ENCODE results near the gene COL6A3.

Gene COL6A3

GRCh38 chr2:237336131-237336530, 77.8 kb downstream of the COL6A3 start:
- DNase-seq (ENCODE audit: low read depth in 1 of 2, low spot score in 1 of 2) = no peak

GRCh38 chr2:237333748-237334147, 80.2 kb downstream of the COL6A3 start:
- DNase-seq (ENCODE audit: low read depth in 1 of 2, low spot score in 1 of 2) = no peak
- TF ChIP-seq JUND (IDR thresholded peaks at IDR 0.05; ENCODE audit: low read depth) = no peak
- in situ Hi-C loops (cut with HindIII; ENCODE audit: low pct_unique_long_range_greater_than_20kb, low sequenced_read_pairs) = no loop called here

More at GRCh38 chr2:237336131-237336530, 77.8 kb downstream of the COL6A3 start:
- in situ Hi-C loops (cut with HindIII; ENCODE audit: low pct_unique_long_range_greater_than_20kb, low sequenced_read_pairs) = no loop called here
- no peak for TF ChIP-seq JUND (IDR thresholded peaks at IDR 0.05; ENCODE audit: low read depth)

GRCh38 chr2:237330541-237330940, 83.4 kb downstream of the COL6A3 start:
- DNase-seq (ENCODE audit: low read depth in 1 of 2, low spot score in 1 of 2) = no peak
- in situ Hi-C loops (cut with HindIII; ENCODE audit: low pct_unique_long_range_greater_than_20kb, low sequenced_read_pairs) = no loop called here
- TF ChIP-seq JUND (IDR thresholded peaks at IDR 0.05; ENCODE audit: low read depth) = no peak

GRCh38 chr2:237327175-237327950, 86.6 kb downstream of the COL6A3 start:
- TF ChIP-seq JUND (IDR thresholded peaks at IDR 0.05; ENCODE audit: low read depth) = no peak
- in situ Hi-C loops (cut with HindIII; ENCODE audit: low pct_unique_long_range_greater_than_20kb, low sequenced_read_pairs) = no loop called here
- no peak for DNase-seq (ENCODE audit: low read depth in 1 of 2, low spot score in 1 of 2)

GRCh38 chr2:237326266-237327171, 87.4 kb downstream of the COL6A3 start:
- TF ChIP-seq JUND (IDR thresholded peaks at IDR 0.05; ENCODE audit: low read depth) = no peak
- in situ Hi-C loops (cut with HindIII; ENCODE audit: low pct_unique_long_range_greater_than_20kb, low sequenced_read_pairs) = no loop called here
- no peak for DNase-seq (ENCODE audit: low read depth in 1 of 2, low spot score in 1 of 2)

GRCh38 chr2:237324837-237325236, 89.1 kb downstream of the COL6A3 start:
- in situ Hi-C loops (cut with HindIII; ENCODE audit: low pct_unique_long_range_greater_than_20kb, low sequenced_read_pairs) = no loop called here
- DNase-seq (ENCODE audit: low read depth in 1 of 2, low spot score in 1 of 2) = no peak
- TF ChIP-seq JUND (IDR thresholded peaks at IDR 0.05; ENCODE audit: low read depth) = no peak

- DNase-seq (ENCODE audit: low read depth in 1 of 2, low spot score in 1 of 2) = no peak
- in situ Hi-C loops (cut with HindIII; ENCODE audit: low pct_unique_long_range_greater_than_20kb, low sequenced_read_pairs) = no loop called here
- TF ChIP-seq JUND (IDR thresholded peaks at IDR 0.05; ENCODE audit: low read depth) = no peak
Measured at GRCh38 chr2:237324405-237324831, 89.5 kb downstream of the COL6A3 start.

GRCh38 chr2:237323656-237324055, 90.3 kb downstream of the COL6A3 start:
- no peak for TF ChIP-seq JUND (IDR thresholded peaks at IDR 0.05; ENCODE audit: low read depth)
- in situ Hi-C loops (cut with HindIII; ENCODE audit: low pct_unique_long_range_greater_than_20kb, low sequenced_read_pairs) = no loop called here

GRCh38 chr2:237322564-237322963, 91.4 kb downstream of the COL6A3 start:
- no peak for TF ChIP-seq JUND (IDR thresholded peaks at IDR 0.05; ENCODE audit: low read depth)
- peak in 1 of 2 experiments; percentile 67 for DNase-seq (ENCODE audit: low read depth in 1 of 2, low spot score in 1 of 2)
- in situ Hi-C loops (cut with HindIII; ENCODE audit: low pct_unique_long_range_greater_than_20kb, low sequenced_read_pairs) = no loop called here

More at GRCh38 chr2:237323656-237324055, 90.3 kb downstream of the COL6A3 start:
- no peak for DNase-seq (ENCODE audit: low read depth in 1 of 2, low spot score in 1 of 2)

GRCh38 chr2:237321746-237322145, 92.2 kb downstream of the COL6A3 start:
- in situ Hi-C loops (cut with HindIII; ENCODE audit: low pct_unique_long_range_greater_than_20kb, low sequenced_read_pairs) = no loop called here

GRCh38 chr2:237320801-237321560, 93.0 kb downstream of the COL6A3 start:
- no peak for TF ChIP-seq JUND (IDR thresholded peaks at IDR 0.05; ENCODE audit: low read depth)
- in situ Hi-C loops (cut with HindIII; ENCODE audit: low pct_unique_long_range_greater_than_20kb, low sequenced_read_pairs) = no loop called here
- no peak for DNase-seq (ENCODE audit: low read depth in 1 of 2, low spot score in 1 of 2)

More at GRCh38 chr2:237321746-237322145, 92.2 kb downstream of the COL6A3 start:
- DNase-seq (ENCODE audit: low read depth in 1 of 2, low spot score in 1 of 2) = no peak
- TF ChIP-seq JUND (IDR thresholded peaks at IDR 0.05; ENCODE audit: low read depth) = no peak

GRCh38 chr2:237319887-237320286, 94.1 kb downstream of the COL6A3 start:
- DNase-seq (ENCODE audit: low read depth in 1 of 2, low spot score in 1 of 2) = no peak
- in situ Hi-C loops (cut with HindIII; ENCODE audit: low pct_unique_long_range_greater_than_20kb, low sequenced_read_pairs) = no loop called here
- TF ChIP-seq JUND (IDR thresholded peaks at IDR 0.05; ENCODE audit: low read depth) = no peak

Measured in T47D (cell line).